HG02840 (cell line): ENCODE measurements around the gene TMX2.
"Not testable (repeated sequence)": the region's sequence is repeated elsewhere in the genome, so short reads cannot be mapped to it uniquely, and the experiment has no call there.

Experiments
- ATAC-seq: cut with Tn5 transposase; IDR thresholded peaks from one replicate; pipeline ENCODE4 v1.9.1; 2021; ENCODE audit warnings: mild to moderate bottlenecking, moderate library complexity, moderate number of reproducible peaks; ENCODE audit not compliant: unreplicated experiment, low FRiP score

Gene TMX2

DNA sequence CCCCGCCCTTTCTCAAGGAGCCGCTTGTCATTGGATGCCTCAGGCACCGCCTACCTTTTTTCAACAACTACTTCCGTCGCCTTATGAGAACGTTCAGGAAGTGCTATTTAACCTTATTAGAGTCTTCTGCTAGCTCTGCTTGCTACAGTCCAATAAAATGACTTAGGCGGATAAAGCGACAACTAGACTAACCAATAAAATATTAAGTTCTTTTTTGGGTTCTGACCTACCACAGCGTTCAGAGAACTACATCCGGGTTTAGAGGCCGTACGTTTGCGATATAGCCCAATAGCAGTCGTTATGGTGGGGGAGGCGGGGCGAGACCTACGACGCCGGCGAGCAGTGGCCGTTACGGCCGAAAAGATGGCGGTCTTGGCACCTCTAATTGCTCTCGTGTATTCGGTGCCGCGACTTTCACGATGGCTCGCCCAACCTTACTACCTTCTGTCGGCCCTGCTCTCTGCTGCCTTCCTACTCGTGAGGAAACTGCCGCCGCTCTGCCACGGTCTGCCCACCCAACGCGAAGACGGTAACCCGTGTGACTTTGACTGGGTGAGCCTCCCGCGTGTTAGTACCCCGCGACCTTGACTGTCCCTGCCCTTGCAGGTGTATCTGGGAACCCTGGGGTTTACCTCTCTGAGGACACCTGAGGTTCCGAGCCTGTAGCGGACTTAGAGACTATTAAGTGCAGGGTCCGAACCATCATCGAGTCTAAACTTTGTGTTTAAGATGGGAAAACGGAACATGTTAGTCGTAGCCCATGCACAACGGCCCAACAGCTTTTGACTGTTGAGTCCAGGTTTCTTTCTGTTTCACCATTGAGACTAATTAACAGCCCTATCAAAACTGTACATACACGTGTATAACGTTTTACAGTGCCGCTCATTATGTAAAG lies at the start of gene TMX2:
Gene TMX2 (plus strand): TSS at position 338 of the 895 bp plus-strand sequence. CDS start 26 bp downstream, at position 364.
- ATAC-seq, result peak; percentile 96

DNA sequence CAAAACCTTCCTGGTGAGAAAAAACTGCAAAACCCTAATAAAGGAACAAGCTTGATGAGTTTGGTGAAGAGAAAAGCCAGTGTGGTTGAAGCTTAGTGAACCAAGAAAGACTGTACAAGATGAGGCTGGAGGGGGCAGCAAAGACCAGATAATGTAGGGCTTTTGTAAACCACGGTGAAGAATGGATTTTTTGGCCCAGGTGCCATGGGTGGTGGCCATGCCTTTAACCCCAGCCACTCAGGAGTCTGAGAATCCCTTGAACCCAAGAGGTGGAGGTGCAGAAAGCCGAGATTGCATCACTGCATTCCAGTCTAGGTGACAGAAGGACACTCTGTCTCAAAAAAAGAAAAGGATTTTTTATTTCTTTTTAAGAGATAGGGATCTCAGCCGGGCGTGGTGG lies 49.5 kb upstream of the TMX2 start:
- no peak for ATAC-seq

DNA sequence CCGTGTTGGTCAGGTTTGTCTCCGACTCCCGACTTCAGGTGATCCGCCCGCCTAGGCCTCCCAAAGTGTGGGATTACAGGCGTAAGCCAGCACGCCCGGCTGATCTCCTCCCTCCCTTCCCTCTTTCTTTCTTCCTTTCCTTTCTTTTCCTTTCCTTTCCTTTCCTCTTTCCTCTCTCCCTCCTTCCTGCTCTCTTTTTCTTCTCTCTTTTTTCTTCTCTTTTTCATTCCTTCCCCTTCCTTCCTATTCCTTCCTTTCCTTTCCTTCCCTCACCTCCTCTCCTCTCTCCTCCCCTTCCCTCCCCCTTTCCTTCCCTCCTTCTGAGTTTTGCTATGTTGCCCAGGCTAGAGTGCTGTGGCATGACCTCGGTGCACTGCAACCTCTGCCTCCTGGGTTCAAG lies 48.4 kb upstream of the TMX2 start:
- ATAC-seq, result no peak

GRCh38 chr11:57667117-57667735 lies 45.2 kb upstream of the TMX2 start:
- peak; percentile 72 for ATAC-seq

DNA sequence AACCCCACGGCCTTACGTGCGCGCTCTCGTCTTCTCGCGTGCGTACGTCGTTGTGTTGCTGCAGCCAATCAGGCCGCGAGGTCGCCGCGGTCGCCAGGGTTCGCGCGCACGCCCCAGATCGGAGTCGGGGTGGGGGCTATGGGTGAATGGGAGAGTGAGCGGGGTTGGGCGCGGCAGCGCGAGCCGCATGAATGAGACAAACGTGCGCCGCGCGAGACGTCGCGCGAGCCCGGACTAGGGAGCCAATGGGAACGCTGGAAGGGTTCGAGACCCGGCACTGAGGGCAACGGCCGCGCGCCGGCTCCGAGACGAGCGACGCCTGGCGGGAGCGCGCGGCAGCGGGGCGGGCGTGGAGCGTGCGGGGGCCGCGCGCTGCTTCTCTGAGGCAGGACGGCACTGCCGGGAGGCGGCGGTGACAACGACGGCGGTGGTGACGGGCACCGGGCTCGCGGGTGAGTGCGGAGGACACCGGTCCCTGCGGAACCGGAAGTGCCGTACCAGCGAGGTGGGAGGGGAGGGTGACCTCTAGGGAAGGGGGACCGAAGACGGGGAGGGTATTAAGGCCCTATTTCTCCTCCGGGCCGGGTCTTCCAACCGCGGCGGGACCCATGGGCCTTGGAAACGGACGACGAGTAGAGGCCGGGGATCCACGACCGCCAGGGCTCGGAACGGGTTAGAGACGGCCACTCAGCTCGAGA lies 44.5 kb upstream of the TMX2 start, which contains the start of gene ZDHHC5:
Gene ZDHHC5 (plus strand): TSS at position 379 of the 698 bp plus-strand sequence. CDS start 4,977 bp downstream, outside the sequence.
- peak; percentile 84 for ATAC-seq

DNA sequence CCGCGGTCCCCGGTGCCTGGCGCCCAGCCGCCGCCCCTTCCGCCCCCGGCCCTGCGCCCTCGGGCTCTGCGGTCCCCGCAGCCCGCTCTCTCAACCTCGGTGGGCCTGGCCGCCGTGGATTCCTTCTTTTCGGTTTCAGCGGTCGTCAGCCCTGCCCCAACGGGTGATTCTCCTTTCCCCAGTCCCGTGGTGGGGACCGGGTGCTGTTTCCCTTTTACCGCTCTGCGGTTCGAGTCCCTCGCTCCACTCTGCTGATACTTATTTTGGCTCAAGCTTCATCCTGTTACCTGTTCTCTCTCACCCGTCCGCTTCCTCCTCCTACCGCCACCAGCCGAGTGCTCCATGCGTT lies 44.0 kb upstream of the TMX2 start:
- ATAC-seq, result peak; percentile 9

DNA sequence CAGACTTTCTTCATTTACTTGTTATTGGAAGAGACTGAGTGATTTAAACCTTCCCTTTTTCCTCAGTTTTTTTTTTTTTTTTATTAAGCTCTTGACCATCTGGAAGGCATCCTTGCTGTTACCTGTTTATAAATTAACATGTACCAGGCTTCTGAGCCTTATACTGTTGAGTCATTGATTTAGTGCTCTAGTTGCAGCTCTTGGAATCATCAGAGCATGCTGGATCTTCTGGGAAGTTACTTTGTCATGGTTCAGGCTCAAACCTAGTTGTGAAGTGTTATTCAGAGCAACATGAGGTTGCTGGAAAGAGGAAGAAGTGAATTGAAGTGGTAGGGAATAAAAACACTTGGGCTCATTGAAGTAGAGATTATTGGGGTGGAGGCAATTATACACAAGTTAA lies 38.1 kb upstream of the TMX2 start:
- ATAC-seq, result no peak

DNA sequence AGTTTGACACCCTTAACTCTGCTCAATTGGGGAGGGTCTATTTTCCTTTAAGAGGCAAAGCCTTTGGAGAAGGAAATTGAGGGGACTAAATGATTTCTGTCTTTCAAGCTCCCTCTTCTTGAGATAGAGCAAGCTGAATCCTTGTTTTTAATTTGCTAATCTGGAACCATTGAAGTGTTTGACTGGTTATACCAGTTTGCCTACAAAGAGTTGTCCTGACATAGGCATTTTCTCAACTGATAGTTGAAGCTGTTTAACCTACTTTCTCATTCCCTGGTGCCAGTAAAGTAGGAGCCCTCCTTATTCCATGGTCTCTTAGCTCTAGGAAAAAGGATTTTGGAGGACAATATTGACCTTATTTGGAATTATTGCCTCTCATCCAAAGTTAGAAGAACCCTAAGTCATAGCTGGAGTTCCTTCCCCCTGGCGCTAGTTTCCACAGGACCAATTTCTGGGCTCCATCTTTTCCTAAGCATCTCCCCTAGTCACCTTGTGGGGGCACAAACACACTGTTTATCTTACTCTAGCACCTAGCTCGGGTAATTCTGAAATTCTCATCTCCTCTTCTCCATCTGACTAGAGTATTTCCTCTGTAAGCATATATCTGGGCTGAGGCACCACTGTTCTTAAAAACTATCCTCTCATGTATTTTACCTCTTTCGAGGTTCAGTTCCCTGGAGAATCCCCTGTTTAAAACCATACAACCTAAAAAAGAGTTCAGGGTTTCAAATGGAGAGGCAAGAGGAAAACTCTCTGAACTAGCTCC lies 37.0 kb upstream of the TMX2 start:
- no peak for ATAC-seq

GRCh38 chr11:57679396-57679795 lies 33.0 kb upstream of the TMX2 start:
- ATAC-seq, result no peak

- ATAC-seq, result no peak
These were observed 31.9 kb upstream of the TMX2 start for GRCh38 chr11:57680552-57680874.

- ATAC-seq, result no peak
These were observed 31.2 kb upstream of the TMX2 start for GRCh38 chr11:57681168-57681567.

DNA sequence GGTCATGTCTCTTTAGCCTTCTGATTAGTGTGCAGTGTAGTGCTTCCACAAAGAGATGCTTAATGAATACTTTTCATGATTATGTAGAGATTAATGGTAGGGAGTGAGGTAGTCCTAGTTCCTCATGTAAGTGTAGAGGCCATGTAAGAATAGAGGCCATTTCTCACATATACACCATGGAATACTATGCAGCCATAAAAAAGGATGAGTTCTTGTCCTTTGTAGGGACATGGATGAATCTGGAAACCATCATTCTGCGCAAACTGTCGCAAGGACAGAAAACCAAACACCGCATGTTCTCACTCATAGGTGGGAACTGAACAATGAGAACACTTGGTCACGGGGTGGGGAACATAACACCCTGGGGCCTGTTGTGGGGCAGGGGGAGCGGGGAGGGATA lies 21.9 kb upstream of the TMX2 start:
- not testable (repeated sequence) for ATAC-seq

DNA sequence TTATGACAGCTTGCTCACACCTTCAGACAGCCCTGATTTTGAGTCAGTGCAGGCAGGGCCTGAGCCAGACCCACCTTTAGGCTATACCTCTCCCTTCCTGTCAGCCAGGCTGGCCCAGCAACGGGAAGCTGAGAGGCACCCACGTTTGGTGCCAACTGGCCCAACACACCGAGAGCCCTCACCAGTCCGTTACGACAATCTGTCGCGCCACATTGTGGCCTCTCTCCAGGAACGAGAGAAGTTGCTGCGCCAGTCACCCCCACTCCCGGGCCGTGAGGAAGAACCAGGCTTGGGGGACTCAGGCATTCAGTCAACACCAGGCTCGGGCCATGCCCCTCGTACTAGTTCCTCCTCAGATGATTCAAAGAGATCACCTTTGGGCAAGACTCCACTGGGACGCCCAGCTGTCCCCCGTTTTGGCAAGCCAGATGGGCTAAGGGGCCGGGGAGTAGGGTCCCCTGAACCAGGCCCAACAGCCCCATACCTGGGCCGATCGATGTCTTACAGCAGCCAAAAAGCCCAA lies 13.5 kb upstream of the TMX2 start:
- no peak for ATAC-seq

DNA sequence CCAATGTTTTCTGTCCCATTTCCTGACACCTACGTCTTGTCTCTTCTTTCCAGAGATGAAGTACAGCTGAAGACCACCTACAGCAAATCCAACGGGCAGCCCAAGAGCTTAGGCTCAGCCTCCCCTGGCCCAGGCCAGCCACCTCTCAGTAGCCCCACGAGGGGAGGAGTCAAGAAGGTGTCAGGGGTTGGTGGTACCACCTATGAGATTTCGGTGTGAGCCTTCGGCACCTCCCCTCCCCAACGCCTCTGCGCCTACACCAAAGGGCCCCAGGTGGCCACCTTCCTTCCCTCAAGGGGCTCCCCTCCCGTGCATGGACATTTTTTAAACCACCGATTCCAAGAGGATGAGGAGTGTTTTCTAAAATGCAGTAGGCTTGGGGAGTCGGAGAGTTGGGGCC lies 12.6 kb upstream of the TMX2 start:
- ATAC-seq, result no peak

DNA sequence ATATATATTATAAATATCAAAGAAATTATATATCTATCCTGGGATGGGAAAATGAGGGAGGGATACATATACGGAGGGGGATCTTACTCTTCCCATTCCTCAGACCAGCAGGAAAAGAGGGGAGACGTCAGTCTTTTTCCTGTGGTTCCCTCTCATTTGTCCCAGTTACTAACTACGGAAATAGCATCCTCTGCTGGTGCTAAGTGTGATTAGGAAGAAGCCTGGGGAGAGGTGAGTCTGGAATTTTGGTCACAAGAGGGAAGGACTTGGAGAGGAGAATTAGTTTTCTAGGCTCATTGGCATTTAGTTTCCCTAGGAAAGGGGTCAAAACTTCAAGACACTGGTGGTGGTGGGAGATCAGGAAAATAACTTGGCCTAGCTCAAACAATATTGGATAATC lies 12.0 kb upstream of the TMX2 start:
- no peak for ATAC-seq

- ATAC-seq, result no peak
These were observed 9.1 kb upstream of the TMX2 start for GRCh38 chr11:57703341-57703740.

GRCh38 chr11:57704932-57705331 lies 7.5 kb upstream of the TMX2 start:
- ATAC-seq, result no peak

- not testable (repeated sequence) for ATAC-seq
These were observed 7.0 kb upstream of the TMX2 start for GRCh38 chr11:57705432-57705831.

DNA sequence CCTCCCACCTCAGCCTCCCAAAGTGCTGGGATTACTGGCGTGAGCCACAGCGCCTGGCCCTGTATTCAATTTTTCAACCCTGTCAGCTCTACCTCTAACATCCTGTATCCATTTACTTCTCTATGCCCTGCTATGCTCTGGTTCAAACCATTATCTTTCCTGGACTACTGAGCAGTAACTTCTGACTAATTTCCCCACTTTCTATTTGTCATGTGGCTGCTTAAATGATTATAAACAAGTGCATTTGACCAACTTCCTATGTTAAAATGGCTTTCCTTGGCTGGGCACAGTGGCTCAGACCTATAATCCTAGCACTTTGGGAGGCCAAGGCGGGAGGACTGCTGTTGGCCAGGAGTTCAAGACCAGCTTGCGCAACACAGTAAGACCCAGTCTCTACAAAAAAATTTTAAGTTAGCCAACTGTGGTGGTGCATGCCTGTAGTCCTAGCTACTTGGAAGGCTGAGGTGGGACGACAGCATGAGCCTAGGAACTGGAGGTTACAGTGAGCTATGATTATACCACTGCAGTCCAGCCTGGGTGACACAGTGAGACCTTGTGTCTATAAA lies 2.5 kb upstream of the TMX2 start:
- ATAC-seq, result no peak
